Daoy (cell line): Measurements from ENCODE around the gene PAX5. TPM values are rescaled to one million over a fixed set of nuclear protein-coding genes. Genes with fewer than 3 reads are reported as not detected.

Source experiments
- DNase-seq: peaks from one replicate; pipeline ENCODE4 v3.0.0-alpha.2; 2015; ENCODE audit warnings: low read depth
- total RNA-seq: library from RNA; depleted of rRNA; stranded (reverse); fragments of >200 nt; shearing (Covaris generic); gene quantifications from 2 replicates; pipeline ENCODE4 v1.2.3, GENCODE V29; 2014

The PAX5 gene
- total RNA-seq, 1 experiment from 2014 or later, result 0.17 TPM

DNA sequence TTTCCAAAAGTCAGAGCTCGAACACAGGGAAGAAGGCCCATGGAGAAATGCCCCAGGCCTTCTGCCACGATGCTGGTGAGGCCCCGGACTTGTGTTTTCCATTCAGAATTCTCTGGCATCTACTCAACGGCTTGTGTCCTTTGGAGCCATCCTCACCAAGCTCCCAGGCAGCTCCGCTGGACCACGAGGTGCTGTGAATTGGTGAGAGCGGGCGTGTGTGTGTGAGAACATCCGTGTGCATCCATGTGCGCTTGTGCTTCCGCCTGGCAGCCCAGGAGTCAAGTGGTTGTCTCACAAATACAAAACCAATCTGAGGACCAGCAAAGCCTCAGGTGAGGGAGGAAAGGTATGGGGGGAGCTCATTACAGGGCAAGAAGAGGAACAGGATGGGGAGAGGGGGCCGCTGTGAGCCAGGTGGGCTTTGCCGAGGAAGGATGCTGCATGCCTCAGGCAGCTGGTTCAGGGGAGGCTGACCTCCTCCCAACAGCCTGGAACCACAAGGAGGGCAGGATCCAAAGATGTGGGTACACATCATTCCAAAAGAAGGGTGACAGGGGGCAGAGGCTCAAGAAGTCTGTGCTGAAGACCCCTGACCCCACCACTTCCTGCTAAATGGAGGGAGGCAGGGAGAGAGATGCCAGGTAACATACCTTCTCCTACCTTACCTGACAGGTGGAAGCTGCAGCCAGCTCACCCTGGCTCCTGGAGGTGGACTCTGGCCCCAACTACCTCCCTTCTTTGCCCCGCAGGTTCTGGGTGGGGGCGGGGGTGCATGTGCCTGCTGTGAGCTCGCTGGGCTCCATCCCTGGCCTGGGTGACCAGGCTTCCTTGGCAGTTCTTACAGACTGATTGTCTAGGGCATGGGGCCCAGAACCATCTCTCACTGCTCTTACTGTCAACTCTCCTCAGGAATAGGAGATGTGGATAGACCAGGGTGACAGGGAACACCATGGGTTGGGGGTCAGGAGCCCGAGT lies 196.3 kb downstream of the PAX5 start:
- no peak for DNase-seq

DNA sequence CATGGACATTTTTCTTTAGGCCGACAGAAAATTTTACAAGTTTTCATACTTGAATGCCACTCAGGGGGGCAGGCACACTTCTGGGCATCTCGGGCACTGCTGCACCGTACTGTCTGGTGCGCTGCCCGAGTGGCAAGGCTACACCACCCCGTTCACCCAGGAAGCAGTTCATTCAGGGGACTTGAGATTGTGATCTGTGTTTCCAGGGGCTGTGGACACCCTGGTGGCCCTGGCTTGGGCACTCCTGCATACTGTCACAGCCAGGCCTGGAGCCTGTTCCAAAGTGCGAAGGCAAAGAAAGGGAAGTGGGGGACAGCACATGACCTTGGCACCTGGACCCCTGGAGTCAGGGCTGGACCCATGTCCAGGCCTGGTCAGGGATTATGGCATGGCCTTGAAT lies 197.6 kb downstream of the PAX5 start:
- DNase-seq, result no peak

DNA sequence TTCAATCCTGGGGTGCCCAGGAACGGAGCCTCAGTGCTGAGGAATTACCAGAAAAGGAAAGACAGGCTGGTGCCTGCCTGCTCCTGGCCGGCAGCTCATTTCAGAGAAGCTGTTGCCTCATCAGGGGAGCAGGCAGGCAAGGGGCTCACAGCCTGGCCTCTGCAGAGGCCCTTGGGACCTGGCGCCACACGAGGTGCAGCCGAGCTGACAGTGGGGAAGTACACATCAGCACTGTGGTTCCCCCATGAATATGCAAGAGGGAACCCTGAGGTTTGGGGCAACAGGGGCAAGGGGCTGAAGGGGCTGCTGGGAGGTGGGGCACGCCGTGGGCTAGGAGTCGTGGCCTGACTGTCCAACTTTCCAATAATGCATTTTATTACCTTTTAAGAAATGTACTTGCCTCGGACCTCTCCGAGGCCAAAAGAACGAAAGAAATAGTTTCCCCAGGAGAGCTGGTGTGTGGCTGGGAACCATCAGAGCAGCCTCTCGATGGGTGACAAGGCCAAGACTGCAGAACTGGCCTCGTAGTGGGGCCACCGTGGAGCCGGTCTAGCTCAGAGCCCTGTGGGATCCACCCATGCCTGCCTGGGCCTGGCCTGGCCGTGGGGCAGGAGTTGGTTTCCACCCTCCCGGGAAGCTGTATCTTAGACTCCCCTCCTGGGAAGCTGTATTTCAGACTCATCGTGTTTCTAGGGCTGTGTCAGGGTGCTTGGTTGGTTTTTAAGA lies 198.6 kb downstream of the PAX5 start:
- DNase-seq, result no peak

DNA sequence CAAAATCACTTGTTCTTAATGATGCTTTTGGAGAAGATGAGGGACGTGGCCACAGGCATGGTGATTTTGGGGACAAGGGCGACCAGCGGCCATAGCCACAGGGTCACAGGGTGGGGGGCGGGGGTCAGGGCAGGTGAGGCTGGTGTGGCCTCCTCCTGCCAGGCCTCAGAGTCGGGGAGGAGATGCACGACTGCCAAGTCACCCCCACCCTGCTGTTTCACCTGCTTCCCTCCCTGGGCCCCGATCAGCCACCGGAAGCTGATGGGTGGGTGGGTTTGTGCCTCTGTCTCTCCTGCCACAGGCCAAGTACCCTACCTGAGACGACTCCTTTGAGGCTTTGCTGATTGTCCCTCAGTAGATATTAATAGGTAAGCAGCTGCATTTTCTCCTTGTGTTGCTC lies 199.3 kb downstream of the PAX5 start:
- no peak for DNase-seq

- DNase-seq, result no peak
These were observed 200.1 kb downstream of the PAX5 start for GRCh38 chr9:36833954-36834353.

DNA sequence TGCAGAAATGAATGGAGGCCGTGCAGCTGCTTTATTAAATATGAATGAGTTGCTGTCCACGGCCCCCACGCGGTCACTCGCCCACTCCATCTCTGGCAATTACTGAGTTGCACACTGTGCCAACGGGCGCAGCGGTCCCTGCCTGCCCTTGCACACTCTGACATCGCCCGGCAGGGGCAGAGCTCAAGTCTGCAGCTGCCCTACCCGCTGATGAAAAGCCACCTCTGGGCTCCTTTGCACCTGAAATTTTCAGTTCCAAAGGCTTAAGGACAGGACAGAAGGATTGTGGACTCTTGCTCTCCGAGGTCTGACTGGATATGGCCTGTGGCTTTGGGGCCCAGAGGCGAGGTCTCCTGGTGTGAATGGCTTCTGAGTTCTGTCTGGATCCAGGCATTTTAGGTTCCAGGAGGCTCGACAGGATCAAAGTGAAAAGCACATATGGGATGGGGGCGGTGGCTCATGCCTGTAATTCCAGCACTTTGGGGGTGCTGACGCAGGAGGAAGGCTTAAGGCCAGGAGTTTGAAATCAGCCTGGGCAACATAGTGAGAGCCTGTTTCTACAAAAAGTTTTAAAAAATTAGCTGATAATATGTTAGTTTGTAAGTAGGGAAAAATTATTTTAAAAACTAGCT lies 201.8 kb downstream of the PAX5 start:
- no peak for DNase-seq

GRCh38 chr9:36831381-36832161 lies 202.5 kb downstream of the PAX5 start:
- DNase-seq, result no peak

DNA sequence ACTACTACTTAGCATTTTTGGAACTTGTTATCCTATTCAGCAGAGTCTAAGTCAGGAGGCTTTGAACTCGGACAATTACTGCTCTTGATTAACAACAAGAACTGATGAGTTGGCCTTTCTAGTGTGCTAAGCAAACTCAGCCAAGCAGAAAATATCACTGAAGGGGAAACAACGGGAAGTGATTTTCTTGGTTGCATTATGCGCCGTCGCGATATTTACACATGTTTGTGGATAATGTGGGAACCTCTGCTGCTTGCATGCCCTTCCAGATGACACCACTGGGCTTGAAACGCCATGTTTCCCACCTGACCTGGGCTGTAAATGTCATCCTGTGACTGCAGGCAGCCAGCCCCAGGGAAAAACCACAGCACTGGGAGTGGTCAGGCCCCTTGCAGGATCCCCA lies 205.5 kb downstream of the PAX5 start:
- DNase-seq, result no peak

DNA sequence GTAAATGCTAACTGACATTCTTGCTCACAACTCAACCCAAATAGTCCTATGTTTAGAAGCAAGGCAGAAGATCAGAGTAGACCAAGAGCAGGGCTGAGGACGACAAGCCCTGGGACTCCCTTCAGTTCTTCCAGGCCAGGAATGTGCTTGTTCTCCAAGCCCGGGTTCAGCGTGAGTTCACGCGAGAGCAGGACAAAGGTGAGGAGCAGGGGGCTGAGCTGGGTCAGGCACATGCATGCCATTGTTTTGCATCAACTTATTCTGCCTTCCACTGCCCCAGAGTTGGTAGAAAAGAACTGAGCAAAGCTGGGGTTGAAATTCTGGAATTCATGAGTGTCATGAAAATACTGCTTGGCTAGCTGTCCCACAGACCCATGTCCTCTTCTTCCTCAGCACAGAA lies 206.5 kb downstream of the PAX5 start:
- no peak for DNase-seq

DNA sequence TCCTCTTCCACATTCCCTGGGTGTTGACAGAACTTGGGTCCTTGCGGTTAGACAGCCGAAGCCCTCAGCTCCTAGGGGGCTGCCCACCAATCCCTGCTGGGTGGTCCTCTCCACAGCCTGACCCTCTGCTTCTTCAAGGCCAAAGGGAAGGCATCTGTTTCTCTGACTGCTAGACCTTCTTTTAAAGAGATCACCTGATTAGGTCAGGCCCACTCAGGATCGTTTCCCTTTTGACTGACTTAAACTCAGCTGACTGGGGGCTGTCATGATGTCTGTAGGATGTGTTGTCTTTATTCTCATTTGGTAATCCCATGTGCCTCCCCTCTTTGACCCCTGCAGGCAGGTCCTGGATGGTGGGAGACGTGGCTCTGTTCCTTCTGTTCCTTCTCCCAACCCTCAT lies 207.5 kb downstream of the PAX5 start:
- no peak for DNase-seq

DNA sequence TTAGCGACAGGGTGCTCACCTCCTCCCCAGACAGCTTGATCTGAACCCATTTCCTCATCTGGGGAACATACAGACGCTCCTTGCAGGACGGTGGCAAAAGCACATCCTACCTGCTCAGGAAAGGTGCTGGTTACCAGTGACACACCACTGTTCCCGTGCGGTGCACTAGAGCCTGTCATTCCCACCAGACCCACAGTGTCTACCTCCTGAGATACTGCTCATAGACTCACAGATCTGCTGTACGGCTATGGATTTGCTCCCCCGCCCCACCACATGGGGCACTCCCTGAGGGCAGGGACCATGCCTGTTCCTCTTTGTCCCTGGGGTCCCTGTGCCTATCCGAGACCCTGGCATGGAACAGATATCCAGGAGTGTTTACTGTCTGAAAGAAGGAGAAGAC lies 208.9 kb downstream of the PAX5 start:
- no peak for DNase-seq

- DNase-seq, result no peak
These were observed 210.1 kb downstream of the PAX5 start for GRCh38 chr9:36823934-36824333.

GRCh38 chr9:36823466-36823865 lies 210.6 kb downstream of the PAX5 start:
- DNase-seq, result no peak

- DNase-seq, result no peak
These were observed 211.9 kb downstream of the PAX5 start for GRCh38 chr9:36822201-36822600.

GRCh38 chr9:36820392-36820861 lies 213.6 kb downstream of the PAX5 start:
- no peak for DNase-seq

- DNase-seq, result no peak
These were observed 214.8 kb downstream of the PAX5 start for GRCh38 chr9:36818965-36819870.

DNA sequence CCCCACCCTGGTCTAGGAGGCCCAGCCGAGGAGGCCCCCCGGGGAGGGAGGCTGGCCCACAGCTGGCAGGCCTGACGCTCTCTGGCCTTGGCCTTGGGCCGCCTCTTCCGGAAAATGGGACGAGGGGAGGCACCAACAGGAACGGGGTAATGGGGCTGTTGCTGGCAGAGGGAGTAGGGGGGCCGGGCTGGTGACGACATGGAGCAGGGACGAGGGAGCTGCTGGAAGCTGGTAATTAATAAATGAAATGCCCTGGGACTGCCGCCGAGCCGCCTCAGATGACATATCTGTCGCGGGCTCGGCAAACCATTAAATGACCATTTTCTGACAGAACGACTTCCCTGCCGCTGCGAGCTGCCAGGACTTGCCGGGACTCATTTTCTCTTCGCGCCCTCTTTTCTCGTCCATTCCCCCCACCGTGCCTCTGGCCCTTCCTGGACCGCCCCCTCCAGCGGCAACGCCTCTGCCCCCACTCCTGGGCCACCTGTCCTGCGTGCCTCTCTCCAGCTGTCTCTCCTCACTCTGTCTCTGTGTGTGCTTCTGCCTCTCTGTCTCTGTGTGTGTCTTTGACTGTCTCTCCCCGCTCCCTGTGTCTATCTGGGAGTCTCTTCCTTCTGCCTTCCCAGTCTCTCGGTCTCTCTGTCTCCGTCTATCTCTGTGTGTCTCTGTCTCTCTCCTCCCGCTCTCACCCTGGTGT lies 215.7 kb downstream of the PAX5 start:
- DNase-seq, result no peak

DNA sequence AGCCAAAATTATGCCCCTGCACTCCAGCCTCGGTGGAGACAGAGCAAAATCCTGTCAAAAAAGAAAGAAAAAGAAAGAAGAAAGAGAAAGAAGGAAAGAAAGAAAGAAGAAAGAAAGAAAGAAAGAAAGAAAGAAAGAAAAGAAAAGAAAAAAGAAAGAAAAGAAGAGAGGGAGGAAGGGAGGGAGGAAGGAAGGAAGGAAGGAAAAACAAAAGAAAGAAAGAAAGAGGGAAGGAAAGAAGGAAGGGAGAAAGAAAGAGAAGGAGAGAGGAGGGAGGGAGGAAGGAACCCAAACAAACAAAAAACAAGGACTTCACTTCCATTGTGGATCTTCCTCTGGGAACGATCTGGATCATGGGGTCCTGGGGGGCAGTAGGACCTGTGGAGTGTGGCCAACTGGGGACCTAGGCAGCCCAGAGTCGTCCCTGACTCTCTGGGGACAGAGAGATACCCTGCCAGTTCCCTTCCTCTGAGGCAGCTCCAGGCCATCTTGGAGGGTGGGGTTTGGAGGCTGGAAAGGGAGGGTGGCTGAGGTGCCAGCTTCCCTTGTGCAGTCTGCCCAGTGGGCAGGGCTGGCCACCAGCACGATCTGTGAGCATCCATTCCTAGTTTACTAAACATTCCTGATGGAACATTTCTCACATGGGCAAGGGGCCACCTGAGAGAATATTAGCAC lies 216.8 kb downstream of the PAX5 start:
- no peak for DNase-seq

DNA sequence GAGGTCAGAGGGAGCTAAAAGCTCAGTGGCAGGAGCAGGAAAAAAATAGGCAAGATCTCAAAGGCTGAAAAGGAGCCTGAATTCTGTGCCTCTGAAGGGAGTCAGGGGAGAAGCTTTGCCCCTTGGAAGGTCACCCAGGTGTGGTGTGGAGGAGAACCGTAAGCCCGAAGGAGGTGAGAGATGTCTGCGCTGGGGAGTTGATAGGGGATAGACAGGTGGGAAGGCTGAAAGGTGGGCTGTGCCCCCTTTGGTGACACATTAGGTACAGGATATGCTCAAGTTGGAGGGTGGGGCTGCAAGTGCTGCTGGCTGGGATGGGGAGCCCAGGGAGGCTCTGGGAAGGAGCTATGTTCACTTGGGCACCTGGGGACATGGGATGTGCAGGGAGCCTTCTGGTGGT lies 217.7 kb downstream of the PAX5 start:
- DNase-seq, result no peak
